ENCODE measurements around the gene MKRN3. TPM values are rescaled to one million over a fixed set of nuclear protein-coding genes. Genes with fewer than 3 reads are reported as not detected.

Gene MKRN3
- total RNA-seq: 3.4 TPM

- H3K36me3 ChIP-seq: no peaks in the 10 kb centered on the region
- no peaks in the 10 kb centered on the region for H3K9me3 ChIP-seq
- TF ChIP-seq CTCF (IDR thresholded peaks at IDR 0.05): no peak
- peak within 1 kb of the TSS in 1 of 2 donors; percentile 63 for H3K4me3 ChIP-seq
- no peaks in the 10 kb centered on the region for H3K4me1 ChIP-seq
- H3K27me3 ChIP-seq: no peaks in the 10 kb centered on the region
- intact Hi-C loops (cut with DNase I): no loop called here
- H3K27ac ChIP-seq: peak within 1 kb of the TSS; percentile 56 to 62
- no peak for DNase-seq (ENCODE audit: low spot score in 2 of 2)
Measured at GRCh38 chr15:23565395-23566070, at the start of gene MKRN3. Gene MKRN3, plus strand, starts transcription at chr15:23565674. Its CDS starts 109 bp downstream, at chr15:23565783.

- Histone ChIP-seq H3K27ac (no peak overlapping the region), H3K4me1 (no peaks in the 10 kb centered on the region), H3K4me3 (no peak overlapping the region), H3K36me3 (no peaks in the 10 kb centered on the region), H3K9me3 (no peaks in the 10 kb centered on the region), H3K27me3 (no peaks in the 10 kb centered on the region)
- no peak for TF ChIP-seq CTCF (IDR thresholded peaks at IDR 0.05)
- DNase-seq (ENCODE audit: low spot score in 2 of 2): no peak
- intact Hi-C loops (cut with DNase I): no loop called here
Measured at GRCh38 chr15:23516866-23517265, 48.6 kb upstream of the MKRN3 start.

- Histone ChIP-seq H3K4me3 (no peak overlapping the region), H3K36me3 (no peaks in the 10 kb centered on the region), H3K4me1 (no peaks in the 10 kb centered on the region), H3K27ac (no peak overlapping the region), H3K27me3 (no peaks in the 10 kb centered on the region), H3K9me3 (no peaks in the 10 kb centered on the region)
- no peak for DNase-seq (ENCODE audit: low spot score in 2 of 2)
- intact Hi-C loops (cut with DNase I): no loop called here
- no peak for TF ChIP-seq CTCF (IDR thresholded peaks at IDR 0.05)
Measured at GRCh38 chr15:23518104-23518503, 47.4 kb upstream of the MKRN3 start.

- Histone ChIP-seq H3K4me1 (no peaks in the 10 kb centered on the region), H3K27me3 (no peaks in the 10 kb centered on the region), H3K4me3 (no peak overlapping the region), H3K27ac (no peak overlapping the region), H3K9me3 (no peaks in the 10 kb centered on the region), H3K36me3 (no peaks in the 10 kb centered on the region)
- no peak for DNase-seq (ENCODE audit: low spot score in 2 of 2)
- intact Hi-C loops (cut with DNase I): no loop called here
- TF ChIP-seq CTCF (IDR thresholded peaks at IDR 0.05): no peak
Measured at GRCh38 chr15:23524816-23525215, 40.7 kb upstream of the MKRN3 start.

GRCh38 chr15:23529891-23530290 lies 35.6 kb upstream of the MKRN3 start:
- Histone ChIP-seq H3K27me3 (no peaks in the 10 kb centered on the region), H3K36me3 (no peaks in the 10 kb centered on the region), H3K9me3 (no peaks in the 10 kb centered on the region), H3K4me3 (no peak overlapping the region), H3K27ac (no peak overlapping the region), H3K4me1 (no peaks in the 10 kb centered on the region)
- DNase-seq (ENCODE audit: low spot score in 2 of 2): no peak
- TF ChIP-seq CTCF (IDR thresholded peaks at IDR 0.05): no peak
- intact Hi-C loops (cut with DNase I): no loop called here

GRCh38 chr15:23532024-23532423 lies 33.5 kb upstream of the MKRN3 start:
- intact Hi-C loops (cut with DNase I): no loop called here
- Histone ChIP-seq H3K4me3 (no peak overlapping the region), H3K27me3 (no peaks in the 10 kb centered on the region), H3K36me3 (no peaks in the 10 kb centered on the region), H3K9me3 (no peaks in the 10 kb centered on the region), H3K4me1 (no peaks in the 10 kb centered on the region), H3K27ac (no peak overlapping the region)
- DNase-seq (ENCODE audit: low spot score in 2 of 2): no peak
- no peak for TF ChIP-seq CTCF (IDR thresholded peaks at IDR 0.05)
